ENCODE measurements around the gene ZNF211.

Gene ZNF211

DNA sequence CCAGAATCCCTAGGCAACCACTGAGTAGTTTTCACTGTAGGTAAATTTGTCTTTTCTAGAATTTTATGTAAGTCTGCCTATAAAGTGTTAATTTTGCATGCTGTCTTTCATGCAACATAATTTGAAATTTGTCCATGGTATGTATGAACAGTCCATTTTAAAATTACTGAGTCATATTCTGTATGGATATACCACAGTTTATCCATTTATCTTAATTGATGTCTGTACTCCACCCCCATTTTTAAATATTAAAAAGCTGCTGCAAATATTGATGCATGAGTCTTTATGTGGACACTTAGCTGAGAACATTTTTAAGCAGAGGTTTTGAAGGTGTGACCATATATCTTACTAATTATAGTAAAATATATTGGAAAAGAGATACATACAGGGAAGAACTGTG lies 9.9 kb upstream of the ZNF211 start:
- Histone ChIP-seq H3K9me3 (ENCODE audit: control insufficient read depth, low read length) (peaks cover 88% of the 10 kb centered on the region), H3K4me1 (ENCODE audit: control insufficient read depth, insufficient read depth, low read length) (no peaks in the 10 kb centered on the region), H3K36me3 (ENCODE audit: control insufficient read depth, insufficient read depth, low read length, severe bottlenecking) (peaks cover 75% of the 10 kb centered on the region), H3K4me3 (ENCODE audit: low read length) (peak overlapping the region; percentile 72), H3K27me3 (replicated peaks; ENCODE audit: control insufficient read depth, insufficient read depth, low read length) (no peaks in the 10 kb centered on the region), H3K9ac (ENCODE audit: low read length) (no peak overlapping the region)
- DNase-seq (ENCODE audit: low read depth): no peak

DNA sequence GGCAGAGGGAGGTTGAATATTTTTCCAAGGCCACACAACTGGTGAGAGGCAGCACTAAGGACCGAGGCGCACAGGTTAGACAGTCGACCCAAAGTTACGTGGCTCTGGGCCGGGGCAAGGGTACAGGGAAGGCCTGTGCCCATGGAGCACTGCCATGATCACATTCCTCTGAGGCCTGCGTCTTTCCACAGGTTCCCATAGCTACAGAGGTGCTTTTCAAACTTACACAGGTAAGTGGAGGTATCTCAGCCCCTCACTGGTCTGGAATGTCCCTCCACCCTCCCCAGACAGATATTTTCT lies 814 bp downstream of the ZNF211 start:
- Histone ChIP-seq H3K9ac (ENCODE audit: low read length) (peak overlapping the region; percentile 96), H3K4me1 (ENCODE audit: control insufficient read depth, insufficient read depth, low read length) (peaks cover 10% of the 10 kb centered on the region), H3K4me3 (ENCODE audit: low read length) (peak overlapping the region; percentile 99), H3K9me3 (ENCODE audit: control insufficient read depth, low read length) (peaks cover 30% of the 10 kb centered on the region), H3K36me3 (ENCODE audit: control insufficient read depth, insufficient read depth, low read length, severe bottlenecking) (peaks cover 36% of the 10 kb centered on the region), H3K27me3 (replicated peaks; ENCODE audit: control insufficient read depth, insufficient read depth, low read length) (no peaks in the 10 kb centered on the region)
- DNase-seq (ENCODE audit: low read depth): no peak

DNA sequence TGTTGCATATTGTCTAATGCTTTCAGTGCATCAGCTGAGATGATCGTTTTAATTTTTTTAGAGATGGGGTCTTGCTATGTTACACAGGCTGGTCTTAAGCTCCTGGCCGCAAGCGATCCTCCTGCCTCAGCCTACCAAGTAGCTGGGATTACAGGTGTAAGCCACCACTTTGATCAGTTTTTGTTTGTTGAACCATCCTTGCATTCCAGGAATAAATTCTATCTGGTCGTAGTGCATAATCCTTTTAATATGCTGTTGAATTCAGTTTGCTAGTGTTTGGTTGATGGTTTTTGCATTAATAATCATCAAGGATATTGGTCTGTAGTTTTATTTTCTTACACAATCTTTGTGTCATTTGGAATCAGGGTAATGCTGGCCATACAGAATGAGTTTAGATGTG lies 4.4 kb downstream of the ZNF211 start:
- peaks cover 70% of the 10 kb centered on the region for H3K36me3 ChIP-seq (ENCODE audit: control insufficient read depth, insufficient read depth, low read length, severe bottlenecking)
- H3K9ac ChIP-seq (ENCODE audit: low read length): no peak overlapping the region
- peak overlapping the region; percentile 39 for H3K4me3 ChIP-seq (ENCODE audit: low read length)
- H3K4me1 ChIP-seq (ENCODE audit: control insufficient read depth, insufficient read depth, low read length): peaks cover 10% of the 10 kb centered on the region
- H3K27me3 ChIP-seq (replicated peaks; ENCODE audit: control insufficient read depth, insufficient read depth, low read length): no peaks in the 10 kb centered on the region
- no peak for DNase-seq (ENCODE audit: low read depth)
- H3K9me3 ChIP-seq (ENCODE audit: control insufficient read depth, low read length): peaks cover 51% of the 10 kb centered on the region

DNA sequence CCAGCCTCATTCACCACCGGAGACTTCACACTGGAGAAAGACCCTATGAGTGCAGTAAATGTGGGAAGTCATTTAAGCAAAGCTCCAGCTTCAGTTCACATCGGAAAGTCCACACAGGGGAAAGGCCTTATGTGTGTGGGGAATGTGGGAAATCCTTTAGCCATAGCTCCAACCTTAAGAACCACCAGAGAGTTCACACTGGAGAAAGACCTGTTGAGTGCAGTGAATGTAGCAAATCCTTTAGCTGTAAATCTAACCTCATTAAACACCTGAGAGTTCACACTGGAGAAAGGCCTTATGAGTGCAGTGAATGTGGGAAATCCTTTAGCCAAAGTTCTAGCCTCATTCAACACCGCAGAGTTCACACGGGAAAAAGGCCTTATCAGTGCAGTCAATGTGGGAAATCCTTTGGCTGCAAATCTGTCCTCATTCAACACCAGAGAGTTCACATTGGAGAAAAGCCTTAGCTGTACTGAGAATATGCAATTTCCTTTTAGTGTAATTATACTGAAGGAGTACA lies 8.8 kb downstream of the ZNF211 start:
- Histone ChIP-seq H3K9me3 (ENCODE audit: control insufficient read depth, low read length) (peaks cover 46% of the 10 kb centered on the region), H3K9ac (ENCODE audit: low read length) (no peak overlapping the region), H3K4me3 (ENCODE audit: low read length) (peak overlapping the region; percentile 9), H3K27me3 (replicated peaks; ENCODE audit: control insufficient read depth, insufficient read depth, low read length) (no peaks in the 10 kb centered on the region), H3K36me3 (ENCODE audit: control insufficient read depth, insufficient read depth, low read length, severe bottlenecking) (peaks cover 56% of the 10 kb centered on the region), H3K4me1 (ENCODE audit: control insufficient read depth, insufficient read depth, low read length) (no peaks in the 10 kb centered on the region)
- DNase-seq (ENCODE audit: low read depth): no peak

DNA sequence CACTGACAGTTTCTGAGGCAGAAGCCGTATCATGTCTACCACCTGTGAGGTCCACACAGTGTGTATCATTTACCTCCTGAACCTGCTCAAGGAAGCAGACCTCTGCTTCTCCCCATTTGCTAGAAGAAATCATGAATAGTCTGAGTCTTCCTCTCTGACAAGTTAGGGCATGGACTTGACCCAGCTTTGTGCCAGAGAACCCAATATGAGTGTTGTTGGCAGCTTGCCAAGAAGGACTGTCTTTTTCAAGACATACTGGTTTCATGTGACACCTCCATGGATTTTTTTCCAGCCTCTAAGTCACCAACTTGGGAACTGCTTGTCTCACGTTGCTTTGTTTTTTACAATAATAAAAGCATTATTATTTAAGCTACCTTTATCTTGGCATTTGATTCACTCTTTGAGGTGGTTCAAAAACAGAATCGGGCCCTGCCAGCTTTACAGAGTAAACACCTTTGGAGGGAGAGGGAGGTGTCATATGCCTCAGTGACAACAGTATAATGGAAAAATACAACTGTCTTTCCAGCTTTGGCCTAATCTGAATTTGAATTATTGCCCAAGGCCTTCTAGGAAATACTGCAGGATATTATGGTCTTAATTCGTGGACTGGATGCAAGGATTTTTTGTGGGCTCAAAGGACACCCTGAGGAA lies 9.6 kb downstream of the ZNF211 start:
- Histone ChIP-seq H3K4me3 (ENCODE audit: low read length) (no peak overlapping the region), H3K9me3 (ENCODE audit: control insufficient read depth, low read length) (peaks cover 38% of the 10 kb centered on the region), H3K27me3 (replicated peaks; ENCODE audit: control insufficient read depth, insufficient read depth, low read length) (no peaks in the 10 kb centered on the region), H3K9ac (ENCODE audit: low read length) (no peak overlapping the region), H3K4me1 (ENCODE audit: control insufficient read depth, insufficient read depth, low read length) (no peaks in the 10 kb centered on the region), H3K36me3 (ENCODE audit: control insufficient read depth, insufficient read depth, low read length, severe bottlenecking) (peaks cover 48% of the 10 kb centered on the region)
- DNase-seq (ENCODE audit: low read depth): no peak

DNA sequence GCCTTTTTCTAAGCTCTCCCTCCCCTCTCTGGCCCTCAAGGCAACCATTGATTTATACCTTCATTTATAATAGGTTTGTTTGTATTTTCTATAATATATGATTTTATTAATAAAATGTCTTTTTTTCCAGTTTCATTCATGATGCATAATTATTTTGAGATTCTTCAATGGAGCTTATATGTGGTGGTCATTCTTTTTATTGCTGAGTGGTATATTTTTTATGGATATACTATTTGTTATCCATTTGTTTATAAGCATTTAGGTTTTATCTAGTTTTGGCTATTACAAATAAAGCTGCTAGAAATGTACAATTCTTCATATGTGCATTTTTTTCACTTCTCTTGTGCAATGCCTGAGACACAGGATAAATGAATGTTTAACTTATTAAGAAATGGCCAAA lies 10.8 kb downstream of the ZNF211 start:
- peaks cover 26% of the 10 kb centered on the region for H3K9me3 ChIP-seq (ENCODE audit: control insufficient read depth, low read length)
- H3K4me3 ChIP-seq (ENCODE audit: low read length): no peak overlapping the region
- no peak for DNase-seq (ENCODE audit: low read depth)
- no peak overlapping the region for H3K9ac ChIP-seq (ENCODE audit: low read length)
- H3K4me1 ChIP-seq (ENCODE audit: control insufficient read depth, insufficient read depth, low read length): no peaks in the 10 kb centered on the region
- peaks cover 40% of the 10 kb centered on the region for H3K36me3 ChIP-seq (ENCODE audit: control insufficient read depth, insufficient read depth, low read length, severe bottlenecking)
- no peaks in the 10 kb centered on the region for H3K27me3 ChIP-seq (replicated peaks; ENCODE audit: control insufficient read depth, insufficient read depth, low read length)

DNA sequence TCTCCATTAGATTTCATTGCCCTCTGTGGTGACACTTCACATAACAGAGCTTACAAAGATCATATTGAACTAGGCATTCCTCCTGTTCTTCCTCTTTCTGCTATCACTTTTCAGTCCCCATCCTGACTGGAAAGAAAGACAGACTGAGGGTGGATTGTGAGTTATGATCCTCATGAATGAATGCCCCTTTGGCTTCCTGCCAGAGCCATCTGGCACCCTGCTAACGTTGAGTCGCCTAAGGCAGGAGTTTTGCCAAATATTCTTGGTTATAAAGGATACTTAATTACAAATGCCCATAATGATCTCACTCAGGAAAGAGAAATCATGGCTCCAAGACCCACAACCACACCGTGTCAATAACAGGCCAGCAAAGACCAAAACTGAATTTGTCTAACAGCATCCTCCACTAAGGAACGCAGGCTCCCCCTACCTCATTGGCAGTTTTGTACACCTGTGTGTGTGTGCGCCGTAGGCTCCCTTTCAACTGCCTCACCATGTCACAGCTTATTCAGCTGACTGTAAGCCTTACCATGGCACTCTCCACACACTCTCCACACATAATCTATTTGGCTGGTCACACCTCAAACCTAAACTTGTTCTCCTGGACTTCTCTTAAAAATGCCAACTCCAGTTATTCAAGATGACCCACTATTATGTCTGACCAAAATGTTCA lies 15.5 kb downstream of the ZNF211 start:
- Histone ChIP-seq H3K4me1 (ENCODE audit: control insufficient read depth, insufficient read depth, low read length) (no peaks in the 10 kb centered on the region), H3K36me3 (ENCODE audit: control insufficient read depth, insufficient read depth, low read length, severe bottlenecking) (no peaks in the 10 kb centered on the region), H3K9ac (ENCODE audit: low read length) (no peak overlapping the region), H3K27me3 (replicated peaks; ENCODE audit: control insufficient read depth, insufficient read depth, low read length) (peaks cover 4% of the 10 kb centered on the region), H3K9me3 (ENCODE audit: control insufficient read depth, low read length) (no peaks in the 10 kb centered on the region), H3K4me3 (ENCODE audit: low read length) (no peak overlapping the region)
- DNase-seq (ENCODE audit: low read depth): no peak

DNA sequence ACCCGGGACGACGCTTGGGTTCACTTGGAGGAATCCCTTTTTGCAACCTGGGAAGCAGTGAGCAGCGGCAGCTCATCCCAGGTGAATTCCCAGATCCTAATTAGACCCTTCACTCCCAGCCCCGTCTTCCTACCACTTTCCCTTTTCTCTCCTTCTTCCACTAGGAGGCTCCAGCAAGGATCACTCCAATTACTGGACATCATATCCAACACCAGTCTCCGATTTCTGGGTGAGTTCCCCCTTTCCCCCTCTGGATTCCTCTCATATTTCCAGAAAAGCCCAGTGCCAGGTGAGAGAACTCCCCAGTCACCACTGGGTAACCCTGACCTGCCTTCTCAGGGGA lies 18.7 kb downstream of the ZNF211 start:
- Histone ChIP-seq H3K36me3 (ENCODE audit: control insufficient read depth, insufficient read depth, low read length, severe bottlenecking) (no peaks in the 10 kb centered on the region), H3K4me3 (ENCODE audit: low read length) (no peak overlapping the region), H3K9ac (ENCODE audit: low read length) (no peak overlapping the region), H3K4me1 (ENCODE audit: control insufficient read depth, insufficient read depth, low read length) (no peaks in the 10 kb centered on the region), H3K27me3 (replicated peaks; ENCODE audit: control insufficient read depth, insufficient read depth, low read length) (peaks cover 4% of the 10 kb centered on the region), H3K9me3 (ENCODE audit: control insufficient read depth, low read length) (no peaks in the 10 kb centered on the region)
- DNase-seq (ENCODE audit: low read depth): no peak

DNA sequence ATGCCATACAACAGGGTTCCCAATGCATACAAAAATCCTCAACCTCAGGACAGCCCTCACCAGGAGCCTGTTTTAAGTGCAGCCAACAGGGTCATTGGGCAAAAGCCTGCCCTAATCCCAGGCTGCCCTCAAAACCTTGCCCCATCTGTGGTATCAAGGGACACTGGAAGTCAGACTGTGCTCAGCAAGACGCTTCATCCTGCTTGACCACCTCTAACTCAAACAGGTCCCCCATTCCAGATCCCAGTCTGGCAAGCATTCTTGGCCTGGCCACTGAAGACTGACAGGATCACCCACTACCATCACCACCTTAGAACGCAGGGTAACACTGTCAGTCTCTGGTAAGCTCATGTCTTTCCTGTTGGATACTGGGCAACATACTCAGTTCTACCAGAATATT lies 20.7 kb downstream of the ZNF211 start:
- no peaks in the 10 kb centered on the region for H3K9me3 ChIP-seq (ENCODE audit: control insufficient read depth, low read length)
- H3K4me3 ChIP-seq (ENCODE audit: low read length): no peak overlapping the region
- peaks cover 4% of the 10 kb centered on the region for H3K27me3 ChIP-seq (replicated peaks; ENCODE audit: control insufficient read depth, insufficient read depth, low read length)
- no peak overlapping the region for H3K9ac ChIP-seq (ENCODE audit: low read length)
- no peak for DNase-seq (ENCODE audit: low read depth)
- no peaks in the 10 kb centered on the region for H3K4me1 ChIP-seq (ENCODE audit: control insufficient read depth, insufficient read depth, low read length)
- no peaks in the 10 kb centered on the region for H3K36me3 ChIP-seq (ENCODE audit: control insufficient read depth, insufficient read depth, low read length, severe bottlenecking)

DNA sequence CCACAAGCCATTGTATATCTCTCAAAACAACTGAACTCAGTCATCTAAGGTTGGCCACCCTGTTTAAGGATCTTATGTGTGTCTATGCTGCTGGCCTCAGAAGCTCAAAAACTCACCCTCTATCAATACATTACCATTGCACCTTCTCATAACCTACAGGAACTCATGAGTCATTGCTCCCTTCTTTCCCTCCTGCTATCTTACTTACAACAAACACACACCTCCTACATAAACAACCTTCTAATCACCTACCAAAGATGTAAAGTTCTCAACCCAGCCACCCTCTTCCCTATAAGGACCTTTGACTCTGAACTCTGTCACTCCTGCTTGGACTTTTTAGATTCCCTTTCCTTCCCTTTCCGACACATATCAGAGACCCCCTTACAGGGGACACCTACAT lies 22.5 kb downstream of the ZNF211 start:
- no peaks in the 10 kb centered on the region for H3K9me3 ChIP-seq (ENCODE audit: control insufficient read depth, low read length)
- no peaks in the 10 kb centered on the region for H3K36me3 ChIP-seq (ENCODE audit: control insufficient read depth, insufficient read depth, low read length, severe bottlenecking)
- no peak for DNase-seq (ENCODE audit: low read depth)
- no peak overlapping the region for H3K4me3 ChIP-seq (ENCODE audit: low read length)
- H3K4me1 ChIP-seq (ENCODE audit: control insufficient read depth, insufficient read depth, low read length): no peaks in the 10 kb centered on the region
- H3K27me3 ChIP-seq (replicated peaks; ENCODE audit: control insufficient read depth, insufficient read depth, low read length): peaks cover 15% of the 10 kb centered on the region
- H3K9ac ChIP-seq (ENCODE audit: low read length): no peak overlapping the region

DNA sequence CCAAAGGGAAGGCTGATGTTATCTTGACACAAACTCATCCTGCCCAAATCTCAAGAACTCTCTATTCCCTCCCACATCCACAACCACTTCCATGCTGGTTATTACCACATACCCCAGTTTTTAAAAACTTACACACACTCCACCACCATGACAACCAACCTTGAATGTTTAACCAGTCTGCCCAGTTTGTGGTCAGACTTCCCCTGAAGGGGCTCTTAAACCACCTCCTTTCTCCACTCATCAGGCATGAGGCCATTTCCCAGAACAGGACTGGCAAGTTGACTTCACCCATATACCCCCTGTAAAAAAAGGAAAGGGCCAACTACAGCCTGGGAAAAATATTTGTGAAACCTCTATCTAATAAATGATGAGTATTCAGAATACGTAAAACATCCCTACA lies 23.4 kb downstream of the ZNF211 start:
- Histone ChIP-seq H3K27me3 (replicated peaks; ENCODE audit: control insufficient read depth, insufficient read depth, low read length) (peaks cover 15% of the 10 kb centered on the region), H3K4me1 (ENCODE audit: control insufficient read depth, insufficient read depth, low read length) (no peaks in the 10 kb centered on the region), H3K36me3 (ENCODE audit: control insufficient read depth, insufficient read depth, low read length, severe bottlenecking) (no peaks in the 10 kb centered on the region), H3K9me3 (ENCODE audit: control insufficient read depth, low read length) (no peaks in the 10 kb centered on the region), H3K4me3 (ENCODE audit: low read length) (no peak overlapping the region), H3K9ac (ENCODE audit: low read length) (no peak overlapping the region)
- DNase-seq (ENCODE audit: low read depth): no peak

All from adipocyte (in vitro differentiated cells).